SK-N-SH (cell line): ENCODE measurements around the gene RHOXF1. TPM values are rescaled to one million over a fixed set of nuclear protein-coding genes. Genes with fewer than 3 reads are reported as not detected.

Experiments used
- CTCF ChIA-PET: fragments of 300-600, 350-600 bp; formaldehyde crosslinking; extraction: SDS; loops from one replicate; lab custom pipeline; 2021; lab: Yijun Ruan, JAX
- POLR2A ChIA-PET: fragments of 350-600 bp; sonication (Branson Sonifier 250); formaldehyde crosslinking; extraction: SDS; loops from one replicate; lab custom pipeline; 2020; ENCODE audit warnings: antibody characterized with exemption, inconsistent platforms; lab: Yijun Ruan, JAX
- DNase-seq: peaks from one replicate; pipeline ENCODE4 v3.0.0; 2012
- H2AFZ ChIP-seq: fragments of 200-600 bp; sonication (generic); 2 replicates; pipeline ENCODE4 v1.8.1; 2016; ENCODE audit warnings: antibody characterized with exemption, mild to moderate bottlenecking, low read depth
- H3F3A ChIP-seq: fragments of 200-600 bp; sonication (generic); replicated peaks from 2 replicates; pipeline ENCODE3; 2016; ENCODE audit warnings: antibody characterized with exemption, mild to moderate bottlenecking; ENCODE audit not compliant: insufficient read depth
- H3K27ac ChIP-seq, 2 experiments: fragments of 200-500 bp in 1 of 2; fragments of 200-600 bp in 1 of 2; sonication (Bioruptor generic) in 1 of 2; sonication (generic), shearing (Covaris generic) in 1 of 2; 2 replicates each; pipeline versions ENCODE4 v1.5.1 to v1.6.1; 2014 to 2016; ENCODE audit warnings: low read depth in 2 of 2, inconsistent platforms in 1 of 2, low read length in 1 of 2, mild to moderate bottlenecking in 1 of 2, mixed read lengths in 1 of 2
- H3K27me3 ChIP-seq: fragments of 200-600 bp; sonication (generic), shearing (Covaris generic); 2 replicates; pipeline ENCODE4 v1.6.1; 2016; ENCODE audit warnings: mixed run types; ENCODE audit not compliant: insufficient read depth
- H3K36me3 ChIP-seq, 2 experiments: fragments of 200-500 bp in 1 of 2; fragments of 200-600 bp in 1 of 2; sonication (Bioruptor generic) in 1 of 2; sonication (generic) in 1 of 2; replicated peaks in 1 of 2; 2 replicates each; pipeline versions ENCODE3 to v1.5.1; 2014 to 2016; ENCODE audit warnings: low read length in 1 of 2, mild to moderate bottlenecking in 1 of 2; ENCODE audit not compliant: insufficient read depth in 2 of 2, control insufficient read depth in 1 of 2
- H3K4me1 ChIP-seq, 2 experiments: fragments of 200-500 bp in 1 of 2; fragments of 200-600 bp in 1 of 2; sonication (Bioruptor generic) in 1 of 2; sonication (generic), shearing (Covaris generic) in 1 of 2; 2 replicates each; pipeline versions ENCODE4 v1.5.1 to v1.6.1; 2014 to 2016; ENCODE audit warnings: low read depth in 1 of 2, low read length in 1 of 2, mixed run types in 1 of 2; ENCODE audit not compliant: insufficient read depth in 2 of 2, control insufficient read depth in 1 of 2
- H3K4me2 ChIP-seq: fragments of 200-600 bp; sonication (generic), shearing (Covaris generic); 2 replicates; pipeline ENCODE4 v1.6.1; 2017; ENCODE audit warnings: mixed run types
- H3K4me3 ChIP-seq, 2 experiments: fragments of 200-500 bp in 1 of 2; fragments of 200-600 bp in 1 of 2; sonication (Bioruptor generic) in 1 of 2; sonication (generic), shearing (Covaris generic) in 1 of 2; 2 replicates each; pipeline versions ENCODE4 v1.5.1 to v1.8.1; 2014 to 2016; ENCODE audit warnings: low read depth in 2 of 2, inconsistent platforms in 1 of 2, low read length in 1 of 2, mild to moderate bottlenecking in 1 of 2, mixed read lengths in 1 of 2, moderate library complexity in 1 of 2
- H3K79me2 ChIP-seq: fragments of 200-600 bp; sonication (generic); 2 replicates; pipeline ENCODE4 v1.8.1; 2017; ENCODE audit warnings: mild to moderate bottlenecking; ENCODE audit not compliant: insufficient read depth
- H3K9ac ChIP-seq: fragments of 200-600 bp; sonication (generic); 2 replicates; pipeline ENCODE4 v1.6.1; 2017; ENCODE audit warnings: mixed run types
- H3K9me2 ChIP-seq: fragments of 200-600 bp; sonication (generic); 2 replicates; pipeline ENCODE4 v1.6.1; 2017; ENCODE audit warnings: mixed run types
- H3K9me3 ChIP-seq: fragments of 200-600 bp; sonication (generic); 2 replicates; pipeline ENCODE4 v1.6.1; 2017; ENCODE audit warnings: mixed run types, mild to moderate bottlenecking, moderate library complexity
- H4K20me1 ChIP-seq: fragments of 200-600 bp; sonication (generic); 2 replicates; pipeline ENCODE4 v1.6.1; 2017; ENCODE audit warnings: mild to moderate bottlenecking, mixed run types; ENCODE audit not compliant: insufficient read depth
- CHD2 ChIP-seq: fragments of 150-350 bp; IDR thresholded peaks from 2 replicates; pipeline ENCODE4 v1.6.1; 2018; ENCODE audit warnings: low read length; ENCODE audit not compliant: partially characterized antibody
- EP300 ChIP-seq, 2 experiments: IDR thresholded peaks; 2 replicates each; pipeline versions ENCODE4 v1.4.0 to v1.6.1; 2012; ENCODE audit warnings: borderline replicate concordance in 1 of 2, low read depth in 1 of 2, low read length in 1 of 2
- FOXJ3 ChIP-seq: sonication (generic); formaldehyde crosslinking; IDR thresholded peaks from 2 replicates; pipeline ENCODE4 v1.5.1; 2020; ENCODE audit warnings: mild to moderate bottlenecking, missing genetic modification reagents
- GABPA ChIP-seq: IDR thresholded peaks from 2 replicates; pipeline ENCODE4 v1.4.0; 2012; ENCODE audit warnings: low read depth, mild to moderate bottlenecking
- MEF2A ChIP-seq: IDR thresholded peaks from 2 replicates; pipeline ENCODE4 v1.4.0; 2012; ENCODE audit warnings: low read depth, borderline replicate concordance
- RAD21 ChIP-seq: IDR thresholded peaks from 2 replicates; pipeline ENCODE4 v1.6.1; 2012; ENCODE audit warnings: mild to moderate bottlenecking, low read length
- RXRA ChIP-seq: IDR thresholded peaks from 2 replicates; pipeline ENCODE4 v1.4.0; 2012; ENCODE audit warnings: low read depth, mild to moderate bottlenecking, borderline replicate concordance
- TCF12 ChIP-seq: IDR thresholded peaks from 2 replicates; pipeline ENCODE4 v1.4.0; 2012
- YY1 ChIP-seq: IDR thresholded peaks from 2 replicates; pipeline ENCODE4 v1.4.0; 2012; ENCODE audit warnings: low read depth, mild to moderate bottlenecking
- whole genome bisulfite sequencing: methylation state at CpG from one replicate; pipeline ENCODE4 v1.1.6; 2017; ENCODE audit warnings: low lambda C conversion rate; 5-methylcytosine and 5-hydroxymethylcytosine counted together
- polyA plus RNA-seq, 3 experiments: library from polyadenylated mRNA; depleted of rRNA; stranded (reverse); fragments of >200 nt; gene quantifications; 2 replicates each; pipeline ENCODE4 v1.2.3, GENCODE V29; 2012
- TF ChIP-seq, protein P1 (sequence below): fragments of 200-600 bp; sonication (generic); IDR thresholded peaks from 2 replicates; pipeline ENCODE4 v1.6.1; 2017; ENCODE audit warnings: antibody characterized with exemption, mild to moderate bottlenecking, moderate library complexity
- TF ChIP-seq, protein P2 (sequence below): fragments of 150-350 bp; IDR thresholded peaks from 2 replicates; pipeline ENCODE4 v1.6.1; 2017; ENCODE audit warnings: antibody characterized with exemption, low read length, low read depth, borderline replicate concordance

Gene RHOXF1
- polyA plus RNA-seq, 1 of the 3 experiments (the other 2 are of a cell fraction), result 0.07 TPM

DNA sequence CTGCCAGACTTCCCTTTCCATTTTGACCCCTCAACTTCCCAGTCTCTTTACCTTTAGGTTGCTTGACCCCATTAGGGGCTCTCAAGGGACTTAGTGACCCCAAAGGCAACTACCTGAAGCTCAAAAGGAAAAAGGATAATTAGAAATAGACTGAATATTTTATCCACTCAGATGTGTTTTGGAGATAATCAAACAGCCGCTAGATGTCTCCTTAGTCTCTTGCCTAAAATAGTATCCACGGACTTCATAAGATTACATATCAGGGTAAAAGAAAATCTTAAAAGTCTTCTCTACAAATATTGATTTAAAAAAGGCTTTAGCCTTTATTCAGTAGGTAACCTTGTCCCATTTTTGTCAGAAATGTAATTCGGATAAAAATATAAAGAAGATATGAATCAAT, 21.7 kb upstream of the RHOXF1 start:
- Histone ChIP-seq H3K4me3 (no peak overlapping the region), H2AFZ (no peak overlapping the region), H3K27ac (no peak overlapping the region), H3K79me2 (no peaks in the 10 kb centered on the region), H3K4me2 (no peak overlapping the region), H3K9me2 (no peaks in the 10 kb centered on the region), H3K9ac (no peak overlapping the region), H3F3A (no peaks in the 10 kb centered on the region), H3K4me1 (no peaks in the 10 kb centered on the region), H3K27me3 (no peaks in the 10 kb centered on the region; the same call in 1 of the 2 replicates), H3K9me3 (no peaks in the 10 kb centered on the region), H4K20me1 (no peaks in the 10 kb centered on the region), H3K36me3 (no peaks in the 10 kb centered on the region)
- 22% methylated on average over 3 of the region's 3 CpGs for WGBS
- ChIA-PET POLR2A (no interaction called here), CTCF (interaction anchor here (1.3 to 2.7 kb wide), 2 partner anchors 12 to 77 kb away, joined by 3 to 15 read pairs; no protein-coding TSS in a partner anchor)
- no peak for DNase-seq
- TF ChIP-seq, protein P1, sequence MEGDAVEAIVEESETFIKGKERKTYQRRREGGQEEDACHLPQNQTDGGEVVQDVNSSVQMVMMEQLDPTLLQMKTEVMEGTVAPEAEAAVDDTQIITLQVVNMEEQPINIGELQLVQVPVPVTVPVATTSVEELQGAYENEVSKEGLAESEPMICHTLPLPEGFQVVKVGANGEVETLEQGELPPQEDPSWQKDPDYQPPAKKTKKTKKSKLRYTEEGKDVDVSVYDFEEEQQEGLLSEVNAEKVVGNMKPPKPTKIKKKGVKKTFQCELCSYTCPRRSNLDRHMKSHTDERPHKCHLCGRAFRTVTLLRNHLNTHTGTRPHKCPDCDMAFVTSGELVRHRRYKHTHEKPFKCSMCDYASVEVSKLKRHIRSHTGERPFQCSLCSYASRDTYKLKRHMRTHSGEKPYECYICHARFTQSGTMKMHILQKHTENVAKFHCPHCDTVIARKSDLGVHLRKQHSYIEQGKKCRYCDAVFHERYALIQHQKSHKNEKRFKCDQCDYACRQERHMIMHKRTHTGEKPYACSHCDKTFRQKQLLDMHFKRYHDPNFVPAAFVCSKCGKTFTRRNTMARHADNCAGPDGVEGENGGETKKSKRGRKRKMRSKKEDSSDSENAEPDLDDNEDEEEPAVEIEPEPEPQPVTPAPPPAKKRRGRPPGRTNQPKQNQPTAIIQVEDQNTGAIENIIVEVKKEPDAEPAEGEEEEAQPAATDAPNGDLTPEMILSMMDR, result 0 out of 2 replicates have a peak, but pooled peaks have one; percentile 27
- TF ChIP-seq EP300 (IDR thresholded peaks at IDR 0.05; ENCODE audit: borderline replicate concordance in 1 of 2, low read depth in 1 of 2, low read length in 1 of 2), result no peak
- TF ChIP-seq, all 33 proteins: peak for 1

DNA sequence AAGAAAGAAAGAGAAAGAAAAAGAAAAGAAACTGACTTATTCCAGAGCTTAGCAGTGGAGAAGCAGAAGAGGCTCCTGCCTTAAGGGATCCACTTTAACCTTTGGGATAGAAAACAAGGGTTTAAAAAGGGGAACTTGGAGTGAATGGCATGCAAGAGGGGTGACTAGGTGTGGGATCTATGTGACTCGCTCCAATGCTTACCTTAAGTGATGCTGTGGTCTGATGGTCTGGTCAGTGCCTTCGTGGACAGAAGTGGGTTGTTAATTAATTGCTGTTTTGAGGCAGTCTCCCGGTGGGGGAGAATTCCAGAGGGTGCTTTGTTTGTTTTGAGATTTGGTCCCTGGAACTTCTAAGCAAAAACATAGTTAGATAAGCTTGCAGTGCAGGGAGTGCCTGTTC, 21.1 kb upstream of the RHOXF1 start:
- DNase-seq, result no peak
- Histone ChIP-seq H3K4me1 (no peaks in the 10 kb centered on the region), H3K27me3 (no peaks in the 10 kb centered on the region; the same call in 1 of the 2 replicates), H4K20me1 (no peaks in the 10 kb centered on the region), H3K9ac (no peak overlapping the region), H2AFZ (no peak overlapping the region), H3K79me2 (no peaks in the 10 kb centered on the region), H3K27ac (no peak overlapping the region), H3K9me3 (no peaks in the 10 kb centered on the region), H3F3A (no peaks in the 10 kb centered on the region), H3K4me3 (no peak overlapping the region)
- WGBS, result 20% methylated on average over 3 of the region's 3 CpGs
- ChIA-PET POLR2A (no interaction called here), CTCF (interaction anchor here (1.3 to 2.7 kb wide), 2 partner anchors 11 to 77 kb away, joined by 3 to 15 read pairs; no protein-coding TSS in a partner anchor)
- no peak for TF ChIP-seq CHD2
- TF ChIP-seq YY1, result no peak
- no peak for TF ChIP-seq FOXJ3
- TF ChIP-seq, protein P2, sequence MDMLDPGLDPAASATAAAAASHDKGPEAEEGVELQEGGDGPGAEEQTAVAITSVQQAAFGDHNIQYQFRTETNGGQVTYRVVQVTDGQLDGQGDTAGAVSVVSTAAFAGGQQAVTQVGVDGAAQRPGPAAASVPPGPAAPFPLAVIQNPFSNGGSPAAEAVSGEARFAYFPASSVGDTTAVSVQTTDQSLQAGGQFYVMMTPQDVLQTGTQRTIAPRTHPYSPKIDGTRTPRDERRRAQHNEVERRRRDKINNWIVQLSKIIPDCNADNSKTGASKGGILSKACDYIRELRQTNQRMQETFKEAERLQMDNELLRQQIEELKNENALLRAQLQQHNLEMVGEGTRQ, result no peak
- no peak for TF ChIP-seq RXRA
- no peak for TF ChIP-seq TCF12
- no peak for TF ChIP-seq MEF2A
- TF ChIP-seq GABPA, result no peak
- no peak for TF ChIP-seq RAD21
- TF ChIP-seq, all 33 proteins: peak for 0
- Histone ChIP-seq H3K9me2 (no peaks in the 10 kb centered on the region), H3K4me2 (no peak overlapping the region), H3K36me3 (no peaks in the 10 kb centered on the region)
